Sciatic nerve (tissue), 1 donor: ENCODE results near the gene CCL28. TPM values are rescaled to one million over a fixed set of nuclear protein-coding genes. Genes with fewer than 3 reads are reported as not detected.

Experiments used
- total RNA-seq: library from RNA; stranded (reverse); fragmentation: NEBNext Ultra II Directional; extraction: Animal tissue kit (Norgen Biotek cat#: 25700); gene quantifications from one replicate; pipeline ENCODE4 v1.2.1, GENCODE V29; 2021
- donor health status: DM: no; HTN: no; CAD: no.

The CCL28 gene
- total RNA-seq, 1 donor from 2014 or later: 10.4 TPM

Other genes starting within 250 kb of the CCL28 start
- gene NIM1K, start 220.2 kb downstream of the CCL28 start, total RNA-seq: 5.4 TPM
- gene HMGCS1, start 99.0 kb downstream of the CCL28 start, total RNA-seq: 115 TPM
- 12.1 TPM for gene TMEM267, start 71.5 kb upstream of the CCL28 start, total RNA-seq
- 1.5 TPM for gene C5orf34, start 102.8 kb upstream of the CCL28 start, total RNA-seq
- gene PAIP1, start 144.7 kb upstream of the CCL28 start, total RNA-seq: 64.1 TPM
- 38.1 TPM for gene NNT, start 190.8 kb upstream of the CCL28 start, total RNA-seq